ENCODE measurements around the gene DOC2A. TPM values are rescaled to one million over a fixed set of nuclear protein-coding genes. Genes with fewer than 3 reads are reported as not detected.

The DOC2A gene
- total RNA-seq, 4 donors from 2014 or later = 7.2 to 28.8 (median 9.7) TPM

GRCh38 chr16:30026449-30026848 lies 15.6 kb upstream of the DOC2A start:
- H3K4me1 ChIP-seq = peaks cover 0 to 11% (median 4%) of the 10 kb centered on the region in 4 donors
- no peak for TF ChIP-seq EP300 (IDR thresholded peaks at IDR 0.05; ENCODE audit: low read depth)
- TF ChIP-seq CTCF (IDR thresholded peaks at IDR 0.05) = no peak
- no peak for TF ChIP-seq POLR2AphosphoS5 (IDR thresholded peaks at IDR 0.05)
- H3K27ac ChIP-seq = no peak overlapping the region
- H3K36me3 ChIP-seq = no peaks in the 10 kb centered on the region
- peaks cover 66% of the 10 kb centered on the region for H3K27me3 ChIP-seq
- no peak for DNase-seq
- H3K9me3 ChIP-seq = no peaks in the 10 kb centered on the region
- in situ Hi-C loops (cut with MboI; ENCODE audit: low pct_ligation_motif_present in 1 of 4, low pct_unique_long_range_greater_than_20kb in 1 of 4, low sequenced_read_pairs in 3 of 4) (loop anchor here in 3 of 4 donors (10.0 to 25.0 kb wide), 2 partner anchors 139 to 332 kb away; partner anchors contain the start of gene SEZ6L2 (in 1 of the 3)), intact Hi-C loops (cut with DNase I; ENCODE audit: low total_unique reads) (no loop called here)
- H3K4me3 ChIP-seq = no peak overlapping the region
- 86 to 90% methylated on average over 2 to 17 of the region's 18 CpGs for whole genome bisulfite sequencing, 2 donors (ENCODE audit: low coverage in 1 of 2)

DNA sequence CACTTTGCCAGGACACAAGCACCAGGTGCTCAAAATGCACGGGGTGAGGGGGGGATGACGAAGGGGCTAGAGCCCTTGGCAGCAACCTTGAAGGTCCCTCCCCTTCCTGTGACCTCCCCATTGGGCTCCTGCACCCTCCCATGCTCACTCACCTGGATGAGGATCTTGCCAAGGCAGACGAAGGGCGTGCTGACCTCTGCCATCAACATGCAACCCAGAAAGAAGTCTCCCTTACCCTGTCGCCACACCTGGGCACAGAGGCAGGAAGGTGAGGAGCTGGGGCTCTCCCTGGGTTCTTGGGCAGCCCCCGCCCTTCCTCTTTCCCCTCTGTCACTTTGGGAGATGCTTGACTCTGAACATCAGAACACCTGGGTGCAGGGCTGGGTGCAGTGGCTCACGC lies 14.7 kb upstream of the DOC2A start:
- H3K9me3 ChIP-seq = no peaks in the 10 kb centered on the region
- DNase-seq = no peak
- TF ChIP-seq POLR2A (IDR thresholded peaks at IDR 0.05) (no peak), POLR2AphosphoS5 (IDR thresholded peaks at IDR 0.05) (no peak), CTCF (IDR thresholded peaks at IDR 0.05) (no peak), EP300 (IDR thresholded peaks at IDR 0.05; ENCODE audit: low read depth) (no peak)
- in situ Hi-C loops (cut with MboI; ENCODE audit: low pct_ligation_motif_present in 1 of 4, low pct_unique_long_range_greater_than_20kb in 1 of 4, low sequenced_read_pairs in 3 of 4) = loop anchor here in 3 of 4 donors (10.0 to 25.0 kb wide), 2 partner anchors 138 to 331 kb away; partner anchors contain the start of gene SEZ6L2 (in 1 of the 3)
- no peak overlapping the region for H3K4me3 ChIP-seq
- intact Hi-C loops (cut with DNase I; ENCODE audit: low total_unique reads) = no loop called here
- no peak overlapping the region for H3K27ac ChIP-seq
- H3K36me3 ChIP-seq = no peaks in the 10 kb centered on the region
- H3K4me1 ChIP-seq = peaks cover 0 to 10% (median 5%) of the 10 kb centered on the region in 4 donors
- WGBS, 2 donors (ENCODE audit: low coverage in 1 of 2) = 45% methylated on average over 7 of the region's 7 CpGs; no CpG with 5 or more reads in 1 of the 2 donors
- H3K27me3 ChIP-seq = peaks cover 58% of the 10 kb centered on the region

GRCh38 chr16:30025156-30025555 lies 14.3 kb upstream of the DOC2A start:
- in situ Hi-C loops (cut with MboI; ENCODE audit: low pct_ligation_motif_present in 1 of 4, low pct_unique_long_range_greater_than_20kb in 1 of 4, low sequenced_read_pairs in 3 of 4) (loop anchor here in 3 of 4 donors (10.0 to 25.0 kb wide), 2 partner anchors 138 to 330 kb away; partner anchors contain the start of gene SEZ6L2 (in 1 of the 3)), intact Hi-C loops (cut with DNase I; ENCODE audit: low total_unique reads) (no loop called here)
- Histone ChIP-seq H3K4me1 (peaks cover 0 to 10% (median 4%) of the 10 kb centered on the region in 4 donors), H3K36me3 (no peaks in the 10 kb centered on the region), H3K27me3 (peaks cover 53% of the 10 kb centered on the region), H3K9me3 (no peaks in the 10 kb centered on the region), H3K27ac (no peak overlapping the region), H3K4me3 (no peak overlapping the region)
- TF ChIP-seq POLR2AphosphoS5 (IDR thresholded peaks at IDR 0.05) = no peak
- no peak for TF ChIP-seq POLR2A (IDR thresholded peaks at IDR 0.05)
- no peak for TF ChIP-seq CTCF (IDR thresholded peaks at IDR 0.05)
- no peak for TF ChIP-seq EP300 (IDR thresholded peaks at IDR 0.05; ENCODE audit: low read depth)
- DNase-seq = no peak
- WGBS, 2 donors (ENCODE audit: low coverage in 1 of 2) = 68% methylated on average over 20 of the region's 20 CpGs; no CpG with 5 or more reads in 1 of the 2 donors

DNA sequence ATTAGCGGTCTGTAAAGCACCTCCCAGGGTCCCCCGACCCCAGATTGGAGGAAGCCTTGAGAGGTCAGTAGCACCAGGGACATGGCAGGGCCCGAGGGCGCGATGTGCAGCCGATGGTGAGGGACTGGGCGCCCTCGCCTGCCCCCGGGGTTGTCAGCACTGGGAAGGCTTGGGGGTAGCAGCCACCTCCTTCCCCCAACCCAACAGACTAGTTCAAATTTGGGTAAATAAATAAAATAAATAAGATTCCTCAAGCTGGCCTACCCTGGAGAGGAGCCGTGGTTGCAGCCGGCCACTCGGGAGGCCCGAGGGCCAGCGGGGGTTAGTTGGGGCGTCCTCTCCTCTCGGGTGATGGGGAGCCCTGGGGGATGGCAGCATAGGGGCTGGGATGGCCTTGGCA lies 13.6 kb upstream of the DOC2A start:
- H3K27ac ChIP-seq = no peak overlapping the region
- TF ChIP-seq POLR2A (IDR thresholded peaks at IDR 0.05) (no peak), CTCF (IDR thresholded peaks at IDR 0.05) (no peak), POLR2AphosphoS5 (IDR thresholded peaks at IDR 0.05) (no peak), EP300 (IDR thresholded peaks at IDR 0.05; ENCODE audit: low read depth) (no peak)
- intact Hi-C loops (cut with DNase I; ENCODE audit: low total_unique reads) = loop anchor here (5.0 kb wide), 1 partner anchor 327 kb away; no protein-coding TSS in a partner anchor

More for the DNA sequence above, 13.6 kb upstream of the DOC2A start:
- 68% methylated on average over 16 of the region's 16 CpGs; no CpG with 5 or more reads in 1 of the 2 donors for WGBS, 2 donors (ENCODE audit: low coverage in 1 of 2)
- peaks cover 46% of the 10 kb centered on the region for H3K27me3 ChIP-seq
- in situ Hi-C loops (cut with MboI; ENCODE audit: low pct_ligation_motif_present in 1 of 4, low pct_unique_long_range_greater_than_20kb in 1 of 4, low sequenced_read_pairs in 3 of 4) = loop anchor here (10.0 to 25.0 kb wide), 3 partner anchors 162 to 337 kb away; partner anchors contain the start of genes CDIPT (in 2 of the 4) and QPRT (in 1 of the 4)
- DNase-seq = no peak
- no peaks in the 10 kb centered on the region for H3K36me3 ChIP-seq
- peaks cover 0 to 10% (median 4%) of the 10 kb centered on the region in 4 donors for H3K4me1 ChIP-seq
- H3K4me3 ChIP-seq = no peak overlapping the region
- H3K9me3 ChIP-seq = no peaks in the 10 kb centered on the region
